ENCODE results near the gene CMYA5.
"Not testable (repeated sequence)": the region's sequence is repeated elsewhere in the genome, so short reads cannot be mapped to it uniquely, and the experiment has no call there.

The CMYA5 gene

DNA sequence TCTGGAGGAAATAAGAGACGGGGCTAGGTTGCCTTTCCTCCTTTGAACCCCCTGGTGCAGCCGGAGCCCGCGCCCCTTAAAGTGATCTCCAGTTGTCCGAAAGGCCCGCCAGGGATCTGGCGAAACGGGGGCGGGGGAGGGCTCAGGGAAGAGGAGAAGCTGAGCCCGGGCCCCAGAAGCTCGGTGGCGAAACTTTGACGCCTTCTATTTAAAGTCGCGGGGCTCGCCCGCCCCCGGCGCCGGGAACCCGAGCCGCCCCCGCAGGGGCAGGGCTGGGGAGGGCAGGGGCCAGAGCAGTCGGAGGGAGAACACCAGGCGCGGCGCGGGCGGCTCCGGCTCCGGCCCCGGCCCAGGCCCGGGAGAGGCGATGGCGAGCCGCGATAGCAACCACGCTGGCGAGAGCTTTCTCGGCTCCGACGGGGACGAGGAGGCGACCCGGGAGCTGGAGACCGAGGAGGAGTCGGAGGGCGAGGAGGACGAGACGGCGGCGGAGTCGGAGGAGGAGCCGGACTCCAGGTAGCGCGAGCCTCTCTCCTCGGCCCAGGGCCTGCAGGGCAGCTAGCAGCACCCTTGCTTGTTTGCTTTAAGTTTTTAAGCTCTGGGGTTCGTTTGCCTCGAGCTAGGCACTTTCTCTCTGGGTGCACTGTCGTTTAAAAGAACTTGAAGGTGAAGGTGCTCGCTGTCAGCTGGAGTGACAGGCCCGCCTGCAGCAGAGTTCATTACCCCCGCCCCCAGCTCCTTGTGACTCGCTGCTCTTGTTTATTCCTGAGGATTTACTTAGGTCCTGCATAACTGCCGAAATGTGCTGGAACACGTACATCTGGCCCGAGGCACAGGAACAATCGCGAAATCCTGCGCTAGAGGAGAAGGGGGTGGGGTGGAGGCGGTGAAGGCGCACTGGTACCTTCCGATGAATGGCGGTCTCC, at the start of gene CMYA5:
TSS of gene CMYA5 (plus strand) at position 296 of the 926 bp plus-strand sequence. CDS start at position 368, 72 bp downstream.
- no peak for DNase-seq

GRCh38 chr5:79640571-79641055, 49.0 kb upstream of the CMYA5 start:
- no peak for DNase-seq

GRCh38 chr5:79641414-79641813, 48.2 kb upstream of the CMYA5 start:
- DNase-seq, result no peak

- DNase-seq, result no peak
Measured at GRCh38 chr5:79642210-79642609, 47.4 kb upstream of the CMYA5 start.

DNA sequence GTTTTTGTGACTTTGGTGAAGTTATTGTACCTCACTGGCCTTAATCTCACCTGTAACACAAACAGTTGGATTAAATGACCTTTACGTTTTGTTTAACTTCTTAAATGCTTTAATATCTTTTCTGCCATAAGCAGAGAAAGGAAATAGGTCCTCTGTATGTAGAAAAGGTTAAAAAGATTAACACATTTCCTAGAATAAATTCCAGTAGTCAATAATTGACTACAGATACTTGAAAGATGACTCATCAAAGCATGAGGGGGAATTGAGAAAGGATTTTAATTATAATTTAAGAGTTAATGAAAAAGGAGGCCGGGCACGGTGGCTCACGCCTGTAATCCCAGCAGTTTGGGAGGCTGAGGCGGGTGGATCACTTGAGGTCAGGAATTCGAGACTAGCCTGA, 35.8 kb upstream of the CMYA5 start:
- DNase-seq, result no peak

DNA sequence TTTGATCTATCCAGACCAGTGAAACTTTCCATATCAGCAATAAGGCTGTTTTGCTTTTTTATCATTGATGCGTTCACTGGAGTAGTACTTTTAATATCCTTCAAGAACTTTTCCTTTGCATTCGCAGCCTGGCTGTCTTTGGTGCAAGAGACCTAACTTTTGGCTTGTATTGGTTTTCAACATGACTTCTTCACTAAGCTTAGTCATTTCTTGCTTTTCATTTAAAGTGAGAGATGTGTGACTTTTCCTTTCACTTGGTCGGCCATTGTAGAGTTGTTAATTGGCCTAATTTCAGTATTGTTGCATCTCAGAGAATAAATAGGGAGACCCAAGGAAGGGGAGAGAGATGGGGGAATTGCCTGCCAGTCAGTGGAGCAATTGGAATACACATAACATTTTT, 26.4 kb upstream of the CMYA5 start:
- no peak for DNase-seq

- no peak for DNase-seq
Measured at GRCh38 chr5:79666758-79667157, 22.9 kb upstream of the CMYA5 start.

GRCh38 chr5:79672392-79672791, 17.2 kb upstream of the CMYA5 start:
- no peak for DNase-seq

GRCh38 chr5:79676354-79676753, 13.3 kb upstream of the CMYA5 start:
- not testable (repeated sequence) for DNase-seq

GRCh38 chr5:79682102-79682501, 7.5 kb upstream of the CMYA5 start:
- DNase-seq, result not testable (repeated sequence)

DNA sequence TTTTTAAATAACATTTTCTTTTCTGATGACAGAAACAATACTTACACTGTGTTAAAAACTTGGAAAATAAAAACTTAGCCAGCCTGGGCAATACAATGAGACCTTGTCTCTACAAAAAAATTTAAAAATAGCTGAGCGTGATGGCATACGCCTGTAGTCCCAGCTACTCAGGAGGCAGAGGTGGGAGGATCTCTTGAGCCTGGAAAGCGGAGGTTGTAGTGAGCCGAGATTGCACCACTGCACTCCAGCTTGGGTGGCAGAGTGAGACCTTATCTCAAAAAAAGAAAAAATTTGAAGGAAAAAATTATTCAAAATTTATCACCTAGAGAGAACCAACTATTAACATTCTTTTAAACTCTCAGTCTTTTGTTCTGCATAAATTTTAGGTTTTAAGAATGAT, 4.9 kb upstream of the CMYA5 start:
- no peak for DNase-seq

- no peak for DNase-seq
Measured at GRCh38 chr5:79685627-79686026, 4.0 kb upstream of the CMYA5 start.

DNA sequence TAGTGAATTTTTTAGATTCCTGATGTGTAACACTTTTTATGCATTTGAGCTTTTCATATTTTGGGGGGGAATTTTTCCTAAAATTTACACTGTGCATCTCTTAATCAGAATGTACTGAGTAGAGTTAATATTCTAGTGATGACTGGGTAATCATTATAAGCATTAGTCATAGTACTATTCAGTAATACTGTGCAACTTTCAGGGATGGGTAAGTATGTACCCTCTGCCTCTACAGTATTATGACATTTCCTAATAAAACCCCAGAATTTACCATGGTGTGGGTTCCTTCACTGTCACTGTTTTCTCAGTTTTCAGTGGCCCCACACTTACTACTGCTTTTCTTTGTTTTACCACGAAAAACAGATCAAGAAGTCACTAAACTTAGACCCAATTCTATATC, 2.8 kb upstream of the CMYA5 start:
- DNase-seq, result no peak

- DNase-seq, result no peak
Measured at GRCh38 chr5:79687889-79688288, 1.7 kb upstream of the CMYA5 start.

DNA sequence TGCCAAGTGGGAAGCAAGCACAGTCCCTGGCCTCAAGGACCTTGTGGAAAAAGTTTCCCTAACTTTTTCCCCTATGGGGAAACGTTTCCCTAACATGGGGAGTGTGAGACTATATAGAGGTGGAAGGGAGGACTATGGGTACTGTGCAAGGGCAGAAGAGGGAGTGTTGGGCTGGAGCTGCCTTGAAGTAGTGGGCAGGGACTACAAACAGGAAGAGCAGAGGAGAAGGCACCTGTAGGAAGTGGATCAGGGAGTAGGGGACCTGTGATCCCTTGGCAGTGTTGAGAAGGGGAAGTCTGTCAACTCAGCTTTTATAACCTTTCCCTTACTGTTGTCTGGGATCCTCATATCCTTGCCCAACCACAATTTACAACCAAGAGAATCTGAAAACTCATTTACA, 1.4 kb downstream of the CMYA5 start:
- no peak for DNase-seq

DNA sequence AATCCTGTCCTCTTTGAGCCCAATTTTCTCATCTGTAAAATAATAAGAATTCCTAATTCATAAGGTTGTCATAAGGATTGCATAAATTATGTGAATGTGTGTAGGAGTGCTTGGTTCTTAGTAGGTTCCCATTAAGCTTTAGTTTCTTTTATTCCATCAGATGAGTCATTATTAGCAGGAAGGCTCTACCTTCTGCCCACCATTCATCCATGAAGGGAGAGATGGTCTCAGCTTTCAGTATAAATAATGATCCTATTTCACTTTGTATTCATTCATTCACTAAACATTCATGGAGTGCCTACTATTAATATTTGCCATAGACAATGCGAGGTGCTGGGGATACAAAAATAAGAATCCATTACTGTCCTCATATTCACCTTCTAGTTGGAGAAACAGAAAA, 3.0 kb downstream of the CMYA5 start:
- no peak for DNase-seq

DNA sequence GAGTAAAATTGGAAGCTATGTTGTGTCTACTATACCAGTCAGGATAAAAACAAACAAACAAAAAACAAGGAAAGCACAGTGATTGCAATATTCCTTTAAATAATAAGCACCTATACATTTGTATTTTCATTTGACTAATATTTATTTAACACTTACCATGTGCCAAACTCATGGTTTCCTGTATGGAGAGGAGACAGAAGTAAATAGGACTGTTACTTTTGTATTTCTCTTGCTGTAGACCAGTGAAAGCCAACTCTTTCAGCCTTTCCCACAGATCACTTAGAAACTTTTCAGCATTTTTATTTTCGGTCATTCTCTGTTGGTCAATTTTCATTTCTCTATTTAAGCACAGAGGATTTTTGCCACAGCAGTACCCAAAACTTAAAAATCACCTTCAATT, 4.5 kb downstream of the CMYA5 start:
- no peak for DNase-seq

DNA sequence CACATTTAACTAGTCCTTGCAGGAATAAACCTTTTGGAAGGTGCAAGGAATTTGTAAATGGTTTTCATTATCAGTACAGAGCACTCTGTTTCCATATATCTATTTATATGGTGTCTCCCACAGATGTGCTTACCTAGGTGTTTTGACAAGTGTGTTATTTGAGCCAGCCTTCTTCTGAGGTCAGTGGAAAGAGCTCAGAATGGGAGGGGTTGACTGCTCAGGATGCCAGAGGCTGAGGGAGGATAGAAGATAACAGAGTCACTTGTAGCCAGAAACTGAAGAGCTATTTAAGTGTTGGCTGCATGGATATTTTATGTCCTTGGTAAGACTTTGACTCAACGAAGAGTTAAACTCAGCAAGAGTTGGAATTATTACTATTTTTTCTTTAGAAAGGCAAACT, 5.0 kb downstream of the CMYA5 start:
- DNase-seq, result no peak

DNA sequence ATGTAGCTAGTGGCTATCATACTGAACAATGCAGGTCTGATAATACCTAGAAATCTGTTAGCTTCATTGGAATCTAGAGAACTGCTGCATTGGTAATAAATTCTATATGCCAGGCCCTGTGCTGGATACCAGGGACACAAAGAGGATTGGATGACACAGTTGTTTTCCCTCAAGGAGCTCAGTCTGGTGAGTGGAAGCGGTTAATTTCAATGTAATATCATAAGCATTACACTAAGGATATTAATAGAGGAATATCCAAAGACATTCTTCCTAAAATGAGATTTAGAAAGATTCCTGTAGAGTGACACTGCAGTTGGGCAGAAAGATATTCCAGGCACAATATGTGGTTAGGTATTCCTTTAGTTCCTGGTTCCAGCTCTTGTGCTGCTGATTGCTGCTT, 5.9 kb downstream of the CMYA5 start:
- no peak for DNase-seq

GRCh38 chr5:79697222-79698170, 7.9 kb downstream of the CMYA5 start:
- DNase-seq, result no peak

DNA sequence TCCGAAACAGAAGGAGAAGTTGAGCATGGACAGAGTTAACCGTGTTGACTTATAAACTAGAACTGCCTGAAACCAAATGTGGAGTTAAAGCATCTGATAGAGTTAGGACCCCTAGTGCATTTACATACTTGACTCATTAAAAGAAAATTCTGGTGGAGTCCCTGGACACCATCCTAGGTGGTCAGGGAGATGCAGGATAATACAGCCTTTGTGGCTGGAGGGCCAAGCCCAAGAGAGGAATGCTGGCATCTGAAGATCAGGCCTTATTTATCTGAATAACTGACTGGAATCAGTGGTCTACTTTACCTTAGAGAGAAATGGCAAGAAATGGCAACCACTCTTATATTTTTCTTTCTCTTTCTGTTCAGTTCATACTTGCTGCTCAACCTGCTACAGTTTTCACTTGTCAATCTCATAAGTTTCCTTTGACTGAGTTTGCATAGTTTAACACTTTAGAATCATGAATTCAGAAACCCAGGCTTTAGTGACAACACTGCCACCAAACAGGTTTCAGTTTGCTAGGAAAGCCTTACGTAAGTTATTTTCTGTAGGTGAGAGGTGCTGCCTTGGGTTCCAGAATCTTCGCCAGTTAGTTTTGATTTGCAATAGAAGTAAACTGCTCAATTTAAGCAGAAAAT, 10.2 kb downstream of the CMYA5 start:
- no peak for DNase-seq

GRCh38 chr5:79702606-79703380, 13.2 kb downstream of the CMYA5 start:
- DNase-seq, result peak; percentile 43

All from CD4-positive, alpha-beta T cell treated with Interleukin-6 for 4 hours (primary cell).